Measurements from ENCODE around the gene AKR1B15.
A peak's percentile ranks its signal among the peaks of the same experiment; 100 is the strongest.

Gene AKR1B15

DNA sequence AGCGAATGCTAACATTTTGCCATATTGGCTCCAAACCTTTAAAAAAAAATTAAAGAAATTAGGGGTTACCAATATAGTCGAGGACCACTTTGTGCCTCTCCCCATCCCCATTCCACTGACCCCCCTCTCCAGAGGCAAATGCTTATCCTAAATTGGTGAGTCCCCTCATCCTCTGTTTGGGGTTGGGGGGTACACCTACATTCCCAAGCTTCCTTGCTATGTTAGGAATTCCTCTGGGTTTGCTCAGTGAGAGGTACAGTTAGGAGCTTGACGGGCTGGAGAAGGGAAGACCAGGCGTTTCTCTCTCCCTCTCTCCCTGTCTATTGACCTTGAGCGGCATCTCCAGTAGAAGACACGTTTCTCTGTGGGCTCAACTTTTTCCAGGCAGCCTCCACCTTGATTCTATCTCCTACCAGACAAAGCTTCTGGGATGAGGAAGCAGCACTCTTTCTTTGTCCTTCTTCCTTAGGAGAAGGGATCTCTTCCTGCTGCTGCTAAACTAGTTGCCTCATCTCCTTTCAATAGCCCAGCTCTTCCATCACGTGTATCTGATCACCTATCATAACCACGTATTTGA, 6.6 kb upstream of the AKR1B15 start:
- WGBS, 2 experiments = 86 to 88% methylated on average over 8 of the region's 8 CpGs
- Histone ChIP-seq H3K27me3 (ENCODE audit: control insufficient read depth, insufficient read depth, low read length, poor library complexity, severe bottlenecking) (no peaks in the 10 kb centered on the region), H3K4me3 (ENCODE audit: insufficient read depth, low read depth, low read length) (no peak overlapping the region), H3K9me3 (ENCODE audit: control insufficient read depth, low read length) (no peaks in the 10 kb centered on the region), H3K27ac (ENCODE audit: insufficient read depth, low read depth, low read length, poor library complexity, severe bottlenecking) (no peak overlapping the region), H3K36me3 (ENCODE audit: control insufficient read depth, insufficient read depth, low read length) (no peaks in the 10 kb centered on the region), H3K4me1 (ENCODE audit: control insufficient read depth, insufficient read depth, low read length) (peaks cover 4% of the 10 kb centered on the region)

DNA sequence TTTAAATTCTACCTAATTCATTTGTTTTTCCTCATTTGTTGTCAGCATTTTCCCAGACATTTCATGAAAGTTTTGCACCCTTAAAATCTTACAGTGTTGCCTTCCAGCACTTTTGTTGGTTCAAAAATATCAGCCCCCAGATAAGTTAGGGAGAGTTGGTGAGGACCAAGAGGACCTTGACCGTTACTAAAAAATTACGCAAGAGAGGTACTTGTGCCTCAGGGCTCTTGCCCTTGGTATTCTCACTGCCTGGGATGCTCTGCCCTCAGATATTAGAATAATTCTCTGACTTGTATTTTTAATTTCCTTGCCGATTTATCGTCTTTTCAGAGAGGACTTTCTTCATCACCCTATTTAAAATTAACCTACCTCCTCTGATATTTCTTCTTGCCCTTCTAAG, 3.5 kb upstream of the AKR1B15 start:
- WGBS, 2 experiments = 93 to 94% methylated on average over 4 of the region's 4 CpGs
- Histone ChIP-seq H3K27me3 (ENCODE audit: control insufficient read depth, insufficient read depth, low read length, poor library complexity, severe bottlenecking) (no peaks in the 10 kb centered on the region), H3K27ac (ENCODE audit: insufficient read depth, low read depth, low read length, poor library complexity, severe bottlenecking) (no peak overlapping the region)

DNA sequence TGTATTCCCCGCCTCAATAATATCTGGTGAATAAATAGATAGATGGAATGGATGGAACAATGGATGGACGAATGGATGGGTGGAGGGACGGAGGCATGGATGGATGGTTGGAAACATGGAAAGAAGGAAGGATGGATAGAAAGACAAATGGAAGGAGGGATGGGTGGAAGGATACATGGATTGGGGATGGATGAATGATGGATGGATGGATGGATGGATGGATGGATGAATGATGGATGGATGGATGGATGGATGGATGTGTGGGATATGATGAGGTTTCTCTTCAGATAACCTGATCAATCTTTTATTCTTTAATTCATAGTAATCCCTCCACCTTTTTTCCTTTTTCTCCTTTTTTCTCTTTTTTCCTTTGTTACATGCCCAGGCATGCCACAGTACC, 3.0 kb upstream of the AKR1B15 start:
- no peaks in the 10 kb centered on the region for H3K27me3 ChIP-seq (ENCODE audit: control insufficient read depth, insufficient read depth, low read length, poor library complexity, severe bottlenecking)
- H3K36me3 ChIP-seq (ENCODE audit: control insufficient read depth, insufficient read depth, low read length) = no peaks in the 10 kb centered on the region
- H3K27ac ChIP-seq (ENCODE audit: insufficient read depth, low read depth, low read length, poor library complexity, severe bottlenecking) = no peak overlapping the region
- peaks cover 9% of the 10 kb centered on the region for H3K4me1 ChIP-seq (ENCODE audit: control insufficient read depth, insufficient read depth, low read length)
- H3K9me3 ChIP-seq (ENCODE audit: control insufficient read depth, low read length) = no peaks in the 10 kb centered on the region
- no peak overlapping the region for H3K4me3 ChIP-seq (ENCODE audit: insufficient read depth, low read depth, low read length)
- WGBS, 2 experiments = 95% methylated on average over 3 of the region's 3 CpGs

More for the DNA sequence above, 3.5 kb upstream of the AKR1B15 start:
- Histone ChIP-seq H3K4me1 (ENCODE audit: control insufficient read depth, insufficient read depth, low read length) (peaks cover 9% of the 10 kb centered on the region), H3K9me3 (ENCODE audit: control insufficient read depth, low read length) (no peaks in the 10 kb centered on the region), H3K36me3 (ENCODE audit: control insufficient read depth, insufficient read depth, low read length) (no peaks in the 10 kb centered on the region), H3K4me3 (ENCODE audit: insufficient read depth, low read depth, low read length) (no peak overlapping the region)

DNA sequence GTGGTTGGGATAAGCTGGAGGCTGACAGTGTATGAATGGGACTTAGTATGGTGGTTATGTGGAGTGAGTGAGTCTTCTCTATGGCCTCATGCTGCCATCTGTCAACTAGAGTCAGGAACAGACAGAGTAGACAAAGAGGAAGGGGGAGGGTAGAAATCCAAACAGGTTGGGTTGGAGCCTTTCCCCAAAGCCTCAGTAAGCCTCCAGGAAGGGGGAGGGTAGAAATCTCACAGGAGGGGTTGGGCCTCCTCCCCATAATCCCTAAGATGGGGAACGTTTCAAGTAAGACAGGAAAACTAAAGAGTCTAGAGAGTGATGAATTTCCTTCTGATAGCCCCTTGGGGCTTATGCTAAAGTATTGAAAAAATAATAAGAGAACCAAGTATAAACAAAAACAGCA, 2.0 kb upstream of the AKR1B15 start:
- Histone ChIP-seq H3K4me3 (ENCODE audit: insufficient read depth, low read depth, low read length) (no peak overlapping the region), H3K27me3 (ENCODE audit: control insufficient read depth, insufficient read depth, low read length, poor library complexity, severe bottlenecking) (no peaks in the 10 kb centered on the region), H3K36me3 (ENCODE audit: control insufficient read depth, insufficient read depth, low read length) (no peaks in the 10 kb centered on the region), H3K4me1 (ENCODE audit: control insufficient read depth, insufficient read depth, low read length) (peaks cover 18% of the 10 kb centered on the region), H3K9me3 (ENCODE audit: control insufficient read depth, low read length) (no peaks in the 10 kb centered on the region), H3K27ac (ENCODE audit: insufficient read depth, low read depth, low read length, poor library complexity, severe bottlenecking) (peak overlapping the region; percentile 0)
- 0% methylated on average over 1 of the region's 1 CpG; no CpG with 5 or more reads in 1 of the 2 experiments for WGBS, 2 experiments

DNA sequence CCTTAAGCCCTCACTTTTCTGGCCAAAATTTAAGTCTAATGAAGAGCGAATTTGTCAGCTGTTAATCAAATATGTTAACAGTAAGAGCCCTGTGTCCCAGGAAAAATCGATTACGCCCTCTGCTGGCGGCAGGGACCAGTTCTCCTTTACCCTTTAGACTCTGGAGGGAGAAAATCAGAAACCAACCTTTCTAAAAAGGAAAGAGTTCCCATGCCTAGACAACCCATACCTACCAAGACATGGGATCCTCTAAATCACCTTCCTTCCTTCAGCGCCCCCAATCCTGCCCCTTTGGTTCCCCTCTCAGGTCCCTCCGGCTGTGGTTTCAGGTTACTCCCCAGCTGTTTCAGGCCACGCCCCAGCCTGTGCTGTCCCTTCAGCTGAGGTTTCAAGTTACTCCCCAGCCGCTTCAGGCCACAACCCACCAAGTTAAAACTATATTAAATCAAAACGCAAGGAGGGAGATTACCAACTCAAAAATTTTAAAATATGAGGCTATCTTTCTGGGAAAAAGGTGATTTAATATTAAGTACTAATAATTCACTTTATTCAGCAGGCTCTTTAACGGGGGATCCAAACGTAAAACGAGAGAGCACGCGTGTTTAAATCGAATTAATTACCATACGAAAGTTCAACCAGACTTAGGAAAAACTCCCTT, 1.4 kb upstream of the AKR1B15 start:
- Histone ChIP-seq H3K4me1 (ENCODE audit: control insufficient read depth, insufficient read depth, low read length) (peaks cover 19% of the 10 kb centered on the region), H3K27ac (ENCODE audit: insufficient read depth, low read depth, low read length, poor library complexity, severe bottlenecking) (no peak overlapping the region), H3K27me3 (ENCODE audit: control insufficient read depth, insufficient read depth, low read length, poor library complexity, severe bottlenecking) (no peaks in the 10 kb centered on the region), H3K4me3 (ENCODE audit: insufficient read depth, low read depth, low read length) (peak overlapping the region; percentile 31), H3K36me3 (ENCODE audit: control insufficient read depth, insufficient read depth, low read length) (no peaks in the 10 kb centered on the region), H3K9me3 (ENCODE audit: control insufficient read depth, low read length) (no peaks in the 10 kb centered on the region)
- WGBS, 2 experiments = 9 to 11% methylated on average over 14 to 16 of the region's 16 CpGs

DNA sequence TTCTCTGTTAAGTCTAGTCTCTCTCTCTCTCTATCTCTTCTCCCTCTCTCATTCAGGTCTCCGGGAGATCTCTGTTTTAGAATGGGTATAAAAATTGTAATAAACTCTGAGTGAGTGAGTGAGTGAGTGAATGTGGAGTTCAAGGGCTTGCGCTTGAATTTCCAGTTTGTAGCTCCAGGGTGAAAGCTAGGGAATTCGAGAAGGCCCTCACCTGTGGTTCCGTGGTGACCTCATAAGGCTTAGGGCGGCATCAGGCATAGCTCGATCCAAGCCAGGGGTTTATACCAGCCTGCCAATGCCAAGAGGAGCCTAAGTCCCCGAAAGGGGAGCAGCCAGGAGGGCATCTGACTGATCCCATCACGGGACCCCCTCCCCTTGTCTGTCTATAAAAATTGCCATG, 456 bp downstream of the AKR1B15 start:
- Histone ChIP-seq H3K27me3 (ENCODE audit: control insufficient read depth, insufficient read depth, low read length, poor library complexity, severe bottlenecking) (no peaks in the 10 kb centered on the region), H3K4me1 (ENCODE audit: control insufficient read depth, insufficient read depth, low read length) (peaks cover 19% of the 10 kb centered on the region), H3K9me3 (ENCODE audit: control insufficient read depth, low read length) (no peaks in the 10 kb centered on the region), H3K4me3 (ENCODE audit: insufficient read depth, low read depth, low read length) (no peak overlapping the region), H3K27ac (ENCODE audit: insufficient read depth, low read depth, low read length, poor library complexity, severe bottlenecking) (no peak overlapping the region), H3K36me3 (ENCODE audit: control insufficient read depth, insufficient read depth, low read length) (no peaks in the 10 kb centered on the region)
- WGBS, 2 experiments = 95 to 97% methylated on average over 8 of the region's 8 CpGs

DNA sequence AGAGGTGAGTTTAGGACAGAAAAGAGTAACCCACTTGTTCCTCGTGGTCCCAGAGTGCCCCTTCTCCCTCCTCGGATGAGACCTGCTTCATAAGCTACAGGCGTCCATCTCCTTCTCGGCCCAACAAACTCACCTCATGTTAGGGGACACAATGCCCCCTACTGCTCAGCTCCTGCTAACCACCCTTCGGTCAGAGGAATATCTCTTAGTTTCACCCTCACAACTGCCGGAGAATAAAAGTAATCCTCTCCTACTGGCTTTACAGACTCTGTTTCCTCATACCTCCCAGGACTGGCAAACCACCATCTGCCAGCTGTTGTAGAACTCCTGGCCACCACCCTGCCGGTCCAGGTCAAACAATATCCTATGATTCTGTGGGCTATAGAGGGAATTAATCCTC, 3.2 kb downstream of the AKR1B15 start:
- Histone ChIP-seq H3K27me3 (ENCODE audit: control insufficient read depth, insufficient read depth, low read length, poor library complexity, severe bottlenecking) (no peaks in the 10 kb centered on the region), H3K4me1 (ENCODE audit: control insufficient read depth, insufficient read depth, low read length) (peaks cover 14% of the 10 kb centered on the region), H3K9me3 (ENCODE audit: control insufficient read depth, low read length) (no peaks in the 10 kb centered on the region), H3K36me3 (ENCODE audit: control insufficient read depth, insufficient read depth, low read length) (no peaks in the 10 kb centered on the region), H3K27ac (ENCODE audit: insufficient read depth, low read depth, low read length, poor library complexity, severe bottlenecking) (no peak overlapping the region), H3K4me3 (ENCODE audit: insufficient read depth, low read depth, low read length) (no peak overlapping the region)
- 73 to 77% methylated on average over 6 to 7 of the region's 7 CpGs for WGBS, 2 experiments

DNA sequence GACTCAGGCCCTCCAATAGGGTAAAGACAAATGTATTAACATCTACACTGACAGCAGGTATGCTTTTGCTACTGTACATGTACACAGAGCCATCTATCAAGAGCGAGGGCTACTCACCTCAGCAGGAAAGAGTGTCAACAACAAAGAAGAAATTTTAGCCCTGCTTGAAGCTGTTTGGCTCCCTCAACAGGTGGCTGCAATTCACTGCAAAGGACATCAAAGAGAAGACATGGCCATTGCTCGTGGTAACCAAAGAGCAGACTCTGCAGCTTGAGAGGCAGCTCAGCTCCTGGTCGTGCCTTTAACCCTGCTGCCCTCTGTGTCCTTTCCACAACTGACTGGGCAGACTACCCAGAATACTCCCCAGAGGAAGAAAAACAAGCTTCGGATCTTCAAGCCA, 5.1 kb downstream of the AKR1B15 start:
- H3K36me3 ChIP-seq (ENCODE audit: control insufficient read depth, insufficient read depth, low read length) = no peaks in the 10 kb centered on the region
- H3K9me3 ChIP-seq (ENCODE audit: control insufficient read depth, low read length) = no peaks in the 10 kb centered on the region
- H3K27ac ChIP-seq (ENCODE audit: insufficient read depth, low read depth, low read length, poor library complexity, severe bottlenecking) = no peak overlapping the region
- H3K4me1 ChIP-seq (ENCODE audit: control insufficient read depth, insufficient read depth, low read length) = peaks cover 10% of the 10 kb centered on the region
- 62 to 67% methylated on average over 4 of the region's 4 CpGs for WGBS, 2 experiments
- no peaks in the 10 kb centered on the region for H3K27me3 ChIP-seq (ENCODE audit: control insufficient read depth, insufficient read depth, low read length, poor library complexity, severe bottlenecking)
- no peak overlapping the region for H3K4me3 ChIP-seq (ENCODE audit: insufficient read depth, low read depth, low read length)

DNA sequence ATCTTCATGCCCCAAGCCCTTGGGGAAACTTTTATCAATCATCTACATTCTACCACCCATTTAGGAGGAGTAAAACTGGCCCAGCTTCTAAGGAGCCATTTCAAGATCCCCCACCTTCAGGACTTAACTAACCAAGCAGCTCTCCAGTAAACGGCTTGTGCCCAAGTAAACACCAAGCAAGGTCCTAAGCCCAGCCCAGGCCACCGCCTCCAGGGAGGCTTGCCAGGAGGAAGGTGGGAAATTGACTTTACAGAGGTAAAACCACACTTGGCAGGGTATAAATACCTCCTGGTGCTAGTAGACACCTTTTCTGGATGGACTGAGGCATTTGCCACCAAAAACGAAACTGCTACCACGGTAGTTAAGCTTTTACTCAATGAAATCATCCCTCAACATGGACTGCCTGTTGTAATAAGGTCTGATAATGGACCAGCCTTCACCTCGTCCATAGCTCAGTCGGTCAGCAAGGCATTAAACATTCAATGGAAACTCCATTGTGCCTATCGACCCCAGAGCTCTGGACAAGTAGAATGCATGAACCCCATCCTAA, 5.6 kb downstream of the AKR1B15 start:
- 91 to 94% methylated on average over 7 of the region's 7 CpGs for WGBS, 2 experiments
- Histone ChIP-seq H3K9me3 (ENCODE audit: control insufficient read depth, low read length) (no peaks in the 10 kb centered on the region), H3K4me1 (ENCODE audit: control insufficient read depth, insufficient read depth, low read length) (peaks cover 10% of the 10 kb centered on the region), H3K36me3 (ENCODE audit: control insufficient read depth, insufficient read depth, low read length) (no peaks in the 10 kb centered on the region), H3K27me3 (ENCODE audit: control insufficient read depth, insufficient read depth, low read length, poor library complexity, severe bottlenecking) (no peaks in the 10 kb centered on the region), H3K27ac (ENCODE audit: insufficient read depth, low read depth, low read length, poor library complexity, severe bottlenecking) (no peak overlapping the region), H3K4me3 (ENCODE audit: insufficient read depth, low read depth, low read length) (no peak overlapping the region)

DNA sequence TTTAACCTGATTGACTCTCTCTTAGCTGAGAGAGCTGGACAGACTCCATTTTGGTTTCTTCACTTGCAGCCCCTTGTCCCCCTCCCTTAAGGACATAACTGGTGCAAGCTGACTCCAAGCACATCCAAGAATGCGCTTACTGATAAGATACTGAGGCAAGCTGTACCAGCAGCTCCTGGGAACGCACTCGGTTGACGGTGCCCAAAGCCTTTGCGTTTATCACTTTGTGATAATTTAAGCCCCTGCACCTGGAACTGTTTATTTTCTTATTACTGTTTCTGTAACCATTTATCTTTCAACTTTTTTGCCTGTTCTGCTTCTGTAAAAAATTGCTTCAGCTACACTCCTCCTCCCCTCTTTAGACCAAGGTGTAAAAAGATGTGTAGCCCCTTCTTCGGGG, 8.5 kb downstream of the AKR1B15 start:
- H3K36me3 ChIP-seq (ENCODE audit: control insufficient read depth, insufficient read depth, low read length) = no peaks in the 10 kb centered on the region
- no peaks in the 10 kb centered on the region for H3K9me3 ChIP-seq (ENCODE audit: control insufficient read depth, low read length)
- H3K27me3 ChIP-seq (ENCODE audit: control insufficient read depth, insufficient read depth, low read length, poor library complexity, severe bottlenecking) = no peaks in the 10 kb centered on the region
- H3K4me1 ChIP-seq (ENCODE audit: control insufficient read depth, insufficient read depth, low read length) = no peaks in the 10 kb centered on the region
- WGBS, 2 experiments = 93 to 94% methylated on average over 6 of the region's 6 CpGs
- no peak overlapping the region for H3K4me3 ChIP-seq (ENCODE audit: insufficient read depth, low read depth, low read length)
- H3K27ac ChIP-seq (ENCODE audit: insufficient read depth, low read depth, low read length, poor library complexity, severe bottlenecking) = no peak overlapping the region

Measured in ectodermal cell (in vitro differentiated cells).